Keratinocyte (primary cell): ENCODE measurements around the gene PCDHA7.
"Not testable (repeated sequence)": the region's sequence is repeated elsewhere in the genome, so short reads cannot be mapped to it uniquely, and the experiment has no call there.

ENCODE experiments used
- EZH2 ChIP-seq: IDR thresholded peaks from one replicate; pipeline ENCODE4 v1.6.1; 2012; ENCODE audit warnings: inconsistent platforms, mild to moderate bottlenecking, low read length, moderate library complexity
- TF ChIP-seq, protein P1 (sequence below), 3 experiments: IDR thresholded peaks in 1 of 3; conservative IDR thresholded peaks in 1 of 3; optimal IDR thresholded peaks in 1 of 3; 2 replicates in 2 of 3; 3 replicates in 1 of 3; pipeline versions ENCODE3 to v1.5.1; 2011; ENCODE audit warnings: low read length in 3 of 3, mild to moderate bottlenecking in 3 of 3, moderate library complexity in 2 of 3, control low read depth in 1 of 3, inconsistent platforms in 1 of 3; ENCODE audit not compliant: insufficient read depth in 2 of 3; ENCODE audit errors: extremely low read depth in 1 of 3

- TF ChIP-seq, protein P1, sequence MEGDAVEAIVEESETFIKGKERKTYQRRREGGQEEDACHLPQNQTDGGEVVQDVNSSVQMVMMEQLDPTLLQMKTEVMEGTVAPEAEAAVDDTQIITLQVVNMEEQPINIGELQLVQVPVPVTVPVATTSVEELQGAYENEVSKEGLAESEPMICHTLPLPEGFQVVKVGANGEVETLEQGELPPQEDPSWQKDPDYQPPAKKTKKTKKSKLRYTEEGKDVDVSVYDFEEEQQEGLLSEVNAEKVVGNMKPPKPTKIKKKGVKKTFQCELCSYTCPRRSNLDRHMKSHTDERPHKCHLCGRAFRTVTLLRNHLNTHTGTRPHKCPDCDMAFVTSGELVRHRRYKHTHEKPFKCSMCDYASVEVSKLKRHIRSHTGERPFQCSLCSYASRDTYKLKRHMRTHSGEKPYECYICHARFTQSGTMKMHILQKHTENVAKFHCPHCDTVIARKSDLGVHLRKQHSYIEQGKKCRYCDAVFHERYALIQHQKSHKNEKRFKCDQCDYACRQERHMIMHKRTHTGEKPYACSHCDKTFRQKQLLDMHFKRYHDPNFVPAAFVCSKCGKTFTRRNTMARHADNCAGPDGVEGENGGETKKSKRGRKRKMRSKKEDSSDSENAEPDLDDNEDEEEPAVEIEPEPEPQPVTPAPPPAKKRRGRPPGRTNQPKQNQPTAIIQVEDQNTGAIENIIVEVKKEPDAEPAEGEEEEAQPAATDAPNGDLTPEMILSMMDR (optimal IDR thresholded peaks at IDR 0.05 in 1 of 3, IDR thresholded peaks at IDR 0.05 in 1 of 3, conservative IDR thresholded peaks at IDR 0.05 in 1 of 3; ENCODE audit: extremely low read depth in 1 of 3, insufficient read depth in 2 of 3, low read length in 3 of 3), result not testable (repeated sequence)
- not testable (repeated sequence) for TF ChIP-seq EZH2
These were observed 455 bp downstream of the PCDHA7 start for GRCh38 chr5:140834439-140835008.
